Right lobe of liver (tissue), 6 donors: Measurements from ENCODE around the gene ZNF587B. TPM values are rescaled to one million over a fixed set of nuclear protein-coding genes. Genes with fewer than 3 reads are reported as not detected.
"Not testable (repeated sequence)": the region's sequence is repeated elsewhere in the genome, so short reads cannot be mapped to it uniquely, and the experiment has no call there.

Experiments used
- ATAC-seq, 4 donors: fragments of 200-7000 bp; cut with Tn5 transposase; one replicate each; pipeline ENCODE4 v1.9.1; 2020; ENCODE audit warnings: mild to moderate bottlenecking in 4 of 4, moderate library complexity in 4 of 4
- DNase-seq, 3 donors: peaks; one replicate each; pipeline ENCODE4 v3.0.0-alpha.2; 2020
- H3K27ac ChIP-seq, 3 donors: fragments of 200-600 bp; one replicate each; pipeline ENCODE4 v1.8.0; 2022
- H3K27me3 ChIP-seq, 2 donors: fragments of 200-600 bp; one replicate each; pipeline ENCODE4 v1.8.0; 2022
- H3K36me3 ChIP-seq, 4 donors: fragments of 200-600 bp; sonication (generic) in 1 of 4; one replicate each; pipeline versions ENCODE4 v1.5.1 to v1.8.0; 2017 to 2022; ENCODE audit warnings: control low read depth in 1 of 4
- H3K4me1 ChIP-seq, 4 donors: fragments of 200-600 bp; sonication (generic) in 1 of 4; one replicate each; pipeline versions ENCODE4 v1.5.1 to v1.8.0; 2017 to 2022; ENCODE audit warnings: control low read depth in 1 of 4
- H3K4me3 ChIP-seq, 3 donors: fragments of 200-600 bp; one replicate each; pipeline ENCODE4 v1.8.0; 2022
- H3K9me3 ChIP-seq, 4 donors: fragments of 200-600 bp; sonication (generic) in 1 of 4; one replicate each; pipeline versions ENCODE4 v1.5.1 to v1.8.0; 2017 to 2022; ENCODE audit warnings: control low read depth in 1 of 4
- POLR2A ChIP-seq: fragments of 450-650 bp; IDR thresholded peaks from one replicate; pipeline ENCODE4 v1.6.1; 2017; ENCODE audit warnings: antibody characterized with exemption, mild to moderate bottlenecking
- WGBS: methylation state at CpG from one replicate; pipeline ENCODE4 v1.1.6; 2018; ENCODE audit warnings: low coverage, low lambda C conversion rate; ENCODE audit not compliant: insufficient coverage; ENCODE audit errors: missing lambda C conversion rate; 5-methylcytosine and 5-hydroxymethylcytosine counted together
- intact Hi-C, 2 donors: fragments of 100-400 bp; cut with DNase I; formaldehyde crosslinking; loops; one replicate each; pipeline versions ENCODE4 v1.11.2 to v1.14.1; 2022
- total RNA-seq, 6 experiments: library from RNA; depleted of rRNA in 2 of 6; stranded (reverse); fragments of >200 nt in 2 of 6; fragmentation: NEBNext Ultra II Directional in 3 of 6; extraction: Animal tissue kit (Norgen Biotek cat#: 25700) in 3 of 6; gene quantifications; one replicate each; pipeline versions ENCODE4 v1.1.0 to v1.2.4, GENCODE V29; 2016 to 2023
- TF ChIP-seq, protein P1 (sequence below), 4 donors: fragments of 200-600 bp in 3 of 4; fragments of 450-650 bp in 1 of 4; IDR thresholded peaks; one replicate each; pipeline versions ENCODE4 v1.5.1 to v1.8.0; 2016 to 2022; ENCODE audit warnings: antibody characterized with exemption in 4 of 4, mild to moderate bottlenecking in 2 of 4
- donor health status: DM: no; HTN: yes; CAD: no.
- donor health status: DM: no; HTN: no; CAD: no.
- donor health status: DM: no; HTN: no; CAD: no.
- donor health status: DM: no; HTN: yes; CAD: no.
- donor health status: DM: no; HTN: yes; CAD: no.

The ZNF587B gene
- total RNA-seq, 6 experiments from 2014 or later: 7.2 to 13.1 (median 10.4) TPM

DNA sequence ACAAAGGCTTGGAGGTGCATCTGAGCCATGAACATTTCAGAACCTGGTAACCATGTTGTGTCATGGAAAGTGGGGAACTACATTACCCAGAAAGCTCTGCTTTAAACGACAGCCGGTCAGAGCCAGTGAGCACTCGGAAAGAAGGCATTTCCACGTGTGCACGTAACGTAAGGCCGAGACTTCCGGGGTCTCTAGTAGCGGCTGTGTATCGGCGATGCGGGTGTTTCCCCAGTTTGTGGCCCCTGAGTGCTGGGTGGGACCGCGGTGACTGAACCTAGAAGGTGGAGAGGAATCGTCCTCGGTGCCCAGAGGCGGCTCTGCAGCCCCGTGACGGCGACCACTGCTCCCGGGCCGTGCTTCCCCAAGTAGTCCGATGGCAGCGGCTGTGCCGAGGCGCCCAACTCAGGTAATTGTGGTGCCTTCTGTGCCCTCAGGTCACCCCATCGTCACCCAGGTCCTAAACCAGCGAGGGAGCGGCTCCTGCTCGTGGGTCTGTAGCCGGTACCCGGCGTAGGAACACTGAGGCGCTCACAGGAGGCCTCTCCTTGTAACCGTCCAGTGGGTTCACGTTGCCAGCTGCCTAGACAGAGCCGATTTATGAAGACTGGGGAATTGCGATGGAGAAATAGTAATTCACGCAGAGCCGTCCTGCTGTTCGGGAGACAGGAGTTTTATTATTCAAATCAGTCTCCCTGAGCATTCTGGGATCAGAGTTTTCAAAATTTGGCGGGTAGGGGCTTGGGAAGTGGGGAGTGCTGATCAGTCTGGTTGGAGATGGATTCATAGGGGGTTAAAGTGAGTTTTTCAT is 19.8 kb downstream of the ZNF587B start, which contains the start of gene ZNF587:
Gene ZNF587, plus strand, starts transcription at position 194 of the 808 bp plus-strand sequence. Its CDS starts 180 bp downstream, at position 374.
- ATAC-seq (peak; percentile 92 to 98 (median 95)), DNase-seq (peak; percentile 69 to 82 (median 78))
- Histone ChIP-seq H3K4me3 (peak within 1 kb of the TSS; percentile 73 to 87 (median 83)), H3K27ac (peak within 1 kb of the TSS; percentile 53 to 65 (median 60)), H3K4me1 (peaks cover 0 to 30% (median 0%) of the 10 kb centered on the region in 4 donors)
- H3K27me3 ChIP-seq, intact Hi-C loops, H3K9me3 ChIP-seq, H3K36me3 ChIP-seq: not testable (repeated sequence)
- WGBS: 0% methylated on average over 8 of the region's 42 CpGs
- TF ChIP-seq POLR2A: peak; percentile 25

DNA sequence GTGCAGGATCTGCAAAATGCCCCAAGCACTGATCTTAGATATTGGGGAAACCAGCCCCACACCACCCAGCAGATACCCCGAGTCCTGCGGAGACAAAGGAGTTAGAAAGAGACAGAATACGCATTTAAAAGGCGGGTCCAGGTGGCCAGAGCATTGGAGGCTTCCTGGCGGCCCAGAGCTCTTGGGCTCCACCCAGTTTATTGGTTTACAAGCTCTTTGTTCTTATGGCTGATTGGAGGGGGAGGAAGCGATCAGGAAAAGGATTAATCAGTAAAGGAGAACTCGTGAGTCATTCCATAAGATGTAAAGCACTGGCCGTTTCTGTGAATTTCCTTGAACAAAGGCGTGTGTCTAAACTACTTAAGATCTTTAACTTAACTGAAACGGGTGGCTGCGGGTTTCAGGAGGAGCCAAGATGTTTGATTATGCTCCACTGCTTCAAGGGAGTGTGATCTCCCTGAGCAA is 20.5 kb downstream of the ZNF587B start:
- ATAC-seq (peak in 1 of 4 donors; percentile 6), DNase-seq (no peak)
- Histone ChIP-seq H3K4me1 (peaks cover 0 to 30% (median 0%) of the 10 kb centered on the region in 4 donors), H3K9me3 (no peaks in the 10 kb centered on the region), H3K27ac (peak overlapping the region in 1 of 3 donors; percentile 65), H3K27me3 (no peaks in the 10 kb centered on the region), H3K4me3 (peak overlapping the region; percentile 73 to 87 (median 83)), H3K36me3 (peaks cover 0 to 2% (median 0%) of the 10 kb centered on the region in 4 donors)
- intact Hi-C loops: no loop called here
- 28% methylated on average over 11 of the region's 11 CpGs for WGBS
- TF ChIP-seq, protein P1, sequence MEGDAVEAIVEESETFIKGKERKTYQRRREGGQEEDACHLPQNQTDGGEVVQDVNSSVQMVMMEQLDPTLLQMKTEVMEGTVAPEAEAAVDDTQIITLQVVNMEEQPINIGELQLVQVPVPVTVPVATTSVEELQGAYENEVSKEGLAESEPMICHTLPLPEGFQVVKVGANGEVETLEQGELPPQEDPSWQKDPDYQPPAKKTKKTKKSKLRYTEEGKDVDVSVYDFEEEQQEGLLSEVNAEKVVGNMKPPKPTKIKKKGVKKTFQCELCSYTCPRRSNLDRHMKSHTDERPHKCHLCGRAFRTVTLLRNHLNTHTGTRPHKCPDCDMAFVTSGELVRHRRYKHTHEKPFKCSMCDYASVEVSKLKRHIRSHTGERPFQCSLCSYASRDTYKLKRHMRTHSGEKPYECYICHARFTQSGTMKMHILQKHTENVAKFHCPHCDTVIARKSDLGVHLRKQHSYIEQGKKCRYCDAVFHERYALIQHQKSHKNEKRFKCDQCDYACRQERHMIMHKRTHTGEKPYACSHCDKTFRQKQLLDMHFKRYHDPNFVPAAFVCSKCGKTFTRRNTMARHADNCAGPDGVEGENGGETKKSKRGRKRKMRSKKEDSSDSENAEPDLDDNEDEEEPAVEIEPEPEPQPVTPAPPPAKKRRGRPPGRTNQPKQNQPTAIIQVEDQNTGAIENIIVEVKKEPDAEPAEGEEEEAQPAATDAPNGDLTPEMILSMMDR (IDR thresholded peaks at IDR 0.05): no peak
- no peak for TF ChIP-seq POLR2A

GRCh38 chr19:57851812-57852603 is 21.9 kb downstream of the ZNF587B start:
- WGBS: 62% methylated on average over 3 of the region's 6 CpGs
- not testable (repeated sequence) for H3K36me3 ChIP-seq

DNA sequence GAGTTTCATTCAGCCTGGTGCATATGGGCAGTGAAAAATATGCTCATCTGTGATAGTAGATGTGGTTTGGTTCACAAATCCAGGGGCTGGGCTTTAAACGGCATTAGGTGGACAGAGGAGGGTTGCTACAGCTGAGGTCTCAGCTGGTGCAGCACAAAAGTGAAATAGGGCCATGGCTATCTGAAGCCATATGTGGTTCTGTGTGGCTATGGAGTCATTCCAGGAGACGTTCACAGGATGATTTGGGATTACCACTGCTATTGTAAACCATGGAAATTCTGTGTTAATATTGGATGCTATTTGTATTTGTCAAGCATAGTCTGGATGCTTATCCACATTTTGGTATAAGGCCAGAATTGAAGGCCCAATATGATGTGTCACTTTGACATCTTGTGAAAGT is 24.0 kb downstream of the ZNF587B start:
- H3K27ac ChIP-seq, intact Hi-C loops, H3K9me3 ChIP-seq, ATAC-seq, H3K4me3 ChIP-seq, H3K27me3 ChIP-seq, DNase-seq: not testable (repeated sequence)
- Histone ChIP-seq H3K36me3 (peaks cover 0 to 19% (median 7%) of the 10 kb centered on the region in 4 donors), H3K4me1 (peaks cover 0 to 26% (median 0%) of the 10 kb centered on the region in 4 donors)
- WGBS: 60% methylated on average over 1 of the region's 2 CpGs

More at GRCh38 chr19:57851812-57852603, 21.9 kb downstream of the ZNF587B start:
- H3K4me1 ChIP-seq: peaks cover 0 to 28% (median 0%) of the 10 kb centered on the region in 4 donors
- H3K4me3 ChIP-seq, DNase-seq, H3K27ac ChIP-seq, H3K27me3 ChIP-seq, intact Hi-C loops, H3K9me3 ChIP-seq: not testable (repeated sequence)
- ATAC-seq: peak in 3 of 4 donors; percentile 5 to 63 (median 34)

DNA sequence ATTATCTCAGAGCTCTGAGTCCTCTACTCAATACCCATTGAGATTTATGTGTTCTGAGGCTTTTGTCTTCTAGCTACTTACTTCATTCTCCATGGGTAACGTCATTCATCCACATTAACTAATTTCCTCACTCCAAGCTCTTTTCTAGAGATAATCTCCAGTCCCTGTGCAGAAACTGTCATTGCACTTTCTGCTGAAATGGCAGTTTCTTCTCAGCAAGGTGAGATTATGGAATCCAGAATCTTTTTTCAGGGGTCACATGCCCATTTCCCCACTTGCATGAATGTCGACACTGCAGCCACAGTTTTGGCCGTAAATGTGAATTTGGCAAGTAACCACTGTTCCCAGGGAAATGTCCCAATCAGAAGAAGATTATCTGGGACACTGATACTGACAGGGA is 32.3 kb downstream of the ZNF587B start:
- ATAC-seq, H3K4me3 ChIP-seq, DNase-seq, intact Hi-C loops, H3K4me1 ChIP-seq, H3K27me3 ChIP-seq, H3K27ac ChIP-seq, H3K9me3 ChIP-seq: not testable (repeated sequence)
- 93% methylated on average over 3 of the region's 3 CpGs for WGBS
- peaks cover 0 to 57% (median 13%) of the 10 kb centered on the region in 4 donors for H3K36me3 ChIP-seq

DNA sequence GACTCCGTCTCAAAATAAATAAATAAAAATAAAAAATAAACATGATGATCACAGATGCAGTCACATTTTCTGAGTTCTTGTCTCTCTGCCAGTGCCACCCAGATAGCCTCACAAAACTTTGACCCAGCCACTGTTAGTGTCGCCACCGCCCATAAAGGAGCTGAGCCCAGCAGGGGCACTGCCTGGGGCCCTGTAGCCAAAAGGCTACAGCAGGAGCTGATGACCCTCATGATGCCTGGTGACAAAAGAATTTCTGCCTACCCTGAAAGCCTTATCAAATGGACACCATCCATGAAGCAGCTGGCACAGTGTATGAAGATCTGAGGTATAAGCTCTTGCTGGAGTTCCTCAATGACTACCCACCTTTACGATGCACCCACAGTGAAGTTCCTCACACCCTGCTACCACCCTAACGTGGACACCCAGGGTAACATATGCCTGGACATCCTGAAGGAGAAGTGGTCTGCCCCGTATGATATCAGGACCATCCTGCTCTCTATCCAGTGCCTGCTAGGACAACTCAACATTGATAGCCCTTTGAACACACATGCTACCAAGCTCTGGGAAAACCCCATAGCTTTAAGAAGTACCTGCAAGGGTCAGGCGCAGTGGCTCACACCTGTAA is 37.9 kb downstream of the ZNF587B start:
- TF ChIP-seq, protein P1 (IDR thresholded peaks at IDR 0.05): no peak
- TF ChIP-seq POLR2A: no peak
- H3K9me3 ChIP-seq: peaks cover 0 to 19% (median 2%) of the 10 kb centered on the region in 4 donors
- no peak overlapping the region for H3K4me3 ChIP-seq
- no peaks in the 10 kb centered on the region for H3K4me1 ChIP-seq
- no peak for ATAC-seq
- H3K27ac ChIP-seq: no peak overlapping the region
- intact Hi-C loops: no loop called here
- 86% methylated on average over 5 of the region's 7 CpGs for WGBS
- DNase-seq: no peak
- no peaks in the 10 kb centered on the region for H3K27me3 ChIP-seq
- H3K36me3 ChIP-seq: peaks cover 0 to 34% (median 4%) of the 10 kb centered on the region in 4 donors

DNA sequence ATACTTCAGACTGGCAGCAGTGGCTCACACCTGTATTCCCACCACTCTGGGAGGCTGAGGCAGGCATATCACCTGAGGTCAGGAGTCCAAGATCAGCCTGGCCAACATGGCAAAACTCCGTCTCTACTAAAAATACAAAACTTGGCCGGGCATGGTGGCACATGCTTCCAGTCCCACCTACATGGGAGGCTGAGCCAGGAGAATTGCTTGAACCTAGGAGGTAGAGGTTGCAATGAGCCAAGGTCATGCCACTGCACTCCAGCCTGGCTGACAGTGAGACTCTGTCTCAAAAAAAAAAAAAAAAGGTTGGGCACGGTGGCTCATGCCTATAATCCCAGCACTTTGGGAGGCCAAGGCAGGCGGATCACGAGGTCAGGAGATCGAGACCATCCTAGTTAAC is 39.6 kb downstream of the ZNF587B start:
- ATAC-seq: peak in 1 of 4 donors; percentile 22
- H3K27ac ChIP-seq, intact Hi-C loops, H3K4me3 ChIP-seq, H3K27me3 ChIP-seq, H3K4me1 ChIP-seq, DNase-seq: not testable (repeated sequence)
- WGBS: 85% methylated on average over 5 of the region's 6 CpGs
- H3K36me3 ChIP-seq: peaks cover 0 to 29% (median 8%) of the 10 kb centered on the region in 4 donors
- H3K9me3 ChIP-seq: peaks cover 0 to 31% (median 4%) of the 10 kb centered on the region in 4 donors
